Measurements from ENCODE around the gene VSTM2B. TPM values are rescaled to one million over a fixed set of nuclear protein-coding genes. Genes with fewer than 3 reads are reported as not detected.

VSTM2B gene
- total and polyA plus RNA-seq, 2 of the 13 experiments (the other 11 are each of a cell fraction or from before 2014, with no cell fraction given), result not detected

DNA sequence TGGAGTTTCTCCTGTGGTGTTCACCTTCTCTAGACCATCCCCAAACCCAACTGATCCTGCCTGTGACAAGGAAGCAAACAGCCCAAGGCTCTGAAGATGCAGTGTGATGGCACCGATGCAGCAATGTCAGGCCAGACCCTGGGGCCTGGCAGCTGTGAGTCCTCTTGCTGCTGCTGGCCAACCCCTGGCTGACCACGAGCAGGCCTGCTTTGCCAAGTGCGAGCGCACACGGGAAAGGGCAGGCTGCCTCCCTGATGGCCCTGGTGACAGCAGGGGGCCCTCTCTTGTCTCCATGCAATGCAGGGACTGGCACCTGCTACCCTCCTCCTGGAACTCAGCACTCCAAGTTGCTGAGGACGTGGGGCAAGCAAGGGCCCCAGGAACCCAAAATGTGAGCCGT is 5.4 kb upstream of the VSTM2B start (continued):
- TF ChIP-seq, protein P1, sequence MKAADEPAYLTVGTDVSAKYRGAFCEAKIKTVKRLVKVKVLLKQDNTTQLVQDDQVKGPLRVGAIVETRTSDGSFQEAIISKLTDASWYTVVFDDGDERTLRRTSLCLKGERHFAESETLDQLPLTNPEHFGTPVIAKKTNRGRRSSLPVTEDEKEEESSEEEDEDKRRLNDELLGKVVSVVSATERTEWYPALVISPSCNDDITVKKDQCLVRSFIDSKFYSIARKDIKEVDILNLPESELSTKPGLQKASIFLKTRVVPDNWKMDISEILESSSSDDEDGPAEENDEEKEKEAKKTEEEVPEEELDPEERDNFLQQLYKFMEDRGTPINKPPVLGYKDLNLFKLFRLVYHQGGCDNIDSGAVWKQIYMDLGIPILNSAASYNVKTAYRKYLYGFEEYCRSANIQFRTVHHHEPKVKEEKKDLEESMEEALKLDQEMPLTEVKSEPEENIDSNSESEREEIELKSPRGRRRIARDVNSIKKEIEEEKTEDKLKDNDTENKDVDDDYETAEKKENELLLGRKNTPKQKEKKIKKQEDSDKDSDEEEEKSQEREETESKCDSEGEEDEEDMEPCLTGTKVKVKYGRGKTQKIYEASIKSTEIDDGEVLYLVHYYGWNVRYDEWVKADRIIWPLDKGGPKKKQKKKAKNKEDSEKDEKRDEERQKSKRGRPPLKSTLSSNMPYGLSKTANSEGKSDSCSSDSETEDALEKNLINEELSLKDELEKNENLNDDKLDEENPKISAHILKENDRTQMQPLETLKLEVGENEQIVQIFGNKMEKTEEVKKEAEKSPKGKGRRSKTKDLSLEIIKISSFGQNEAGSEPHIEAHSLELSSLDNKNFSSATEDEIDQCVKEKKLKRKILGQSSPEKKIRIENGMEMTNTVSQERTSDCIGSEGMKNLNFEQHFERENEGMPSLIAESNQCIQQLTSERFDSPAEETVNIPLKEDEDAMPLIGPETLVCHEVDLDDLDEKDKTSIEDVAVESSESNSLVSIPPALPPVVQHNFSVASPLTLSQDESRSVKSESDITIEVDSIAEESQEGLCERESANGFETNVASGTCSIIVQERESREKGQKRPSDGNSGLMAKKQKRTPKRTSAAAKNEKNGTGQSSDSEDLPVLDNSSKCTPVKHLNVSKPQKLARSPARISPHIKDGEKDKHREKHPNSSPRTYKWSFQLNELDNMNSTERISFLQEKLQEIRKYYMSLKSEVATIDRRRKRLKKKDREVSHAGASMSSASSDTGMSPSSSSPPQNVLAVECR (CRISPR knock-in tag; IDR thresholded peaks at IDR 0.05; ENCODE audit: borderline replicate concordance), result no peak
- no peak for TF ChIP-seq ZNF609 (CRISPR knock-in tag; IDR thresholded peaks at IDR 0.05; ENCODE audit: borderline replicate concordance)
